Stimulated activated CD8-positive, alpha-beta memory T cell treated with anti-CD3 and anti-CD28 coated beads, Interleukin-2, amount 100 ng/mL, for 48 hours (primary cell): ENCODE results near the gene MAP4K4.

Experiments
- DNase-seq, 2 donors: peaks; one replicate each; pipeline ENCODE4 v3.0.0-alpha.2; 2020; ENCODE audit warnings: low read depth in 2 of 2

MAP4K4 gene

GRCh38 chr2:101868525-101868924, 171.0 kb downstream of the MAP4K4 start:
- no peak for DNase-seq

GRCh38 chr2:101869527-101869926, 172.0 kb downstream of the MAP4K4 start:
- no peak for DNase-seq

GRCh38 chr2:101870444-101870843, 172.9 kb downstream of the MAP4K4 start:
- DNase-seq = no peak

- no peak for DNase-seq
Observed at GRCh38 chr2:101871480-101871879, 174.0 kb downstream of the MAP4K4 start.

- DNase-seq = no peak
Observed at GRCh38 chr2:101872480-101872879, 175.0 kb downstream of the MAP4K4 start.

GRCh38 chr2:101873543-101873942, 176.0 kb downstream of the MAP4K4 start:
- no peak for DNase-seq

GRCh38 chr2:101874069-101874468, 176.6 kb downstream of the MAP4K4 start:
- DNase-seq = no peak

- DNase-seq = no peak
Observed at GRCh38 chr2:101879466-101879865, 182.0 kb downstream of the MAP4K4 start.

- no peak for DNase-seq
Observed at GRCh38 chr2:101881131-101881530, 183.6 kb downstream of the MAP4K4 start.

GRCh38 chr2:101882769-101883307, 185.3 kb downstream of the MAP4K4 start:
- DNase-seq = no peak

- peak in 1 of 2 donors; percentile 14 for DNase-seq
Observed at GRCh38 chr2:101883860-101884259, 186.4 kb downstream of the MAP4K4 start.

GRCh38 chr2:101884423-101884822, 186.9 kb downstream of the MAP4K4 start:
- DNase-seq = no peak

- DNase-seq = no peak
Observed at GRCh38 chr2:101887328-101887727, 189.8 kb downstream of the MAP4K4 start.

- DNase-seq = no peak
Observed at GRCh38 chr2:101889460-101890098, 192.1 kb downstream of the MAP4K4 start.

- DNase-seq = no peak
Observed at GRCh38 chr2:101892377-101892776, 194.9 kb downstream of the MAP4K4 start.

- DNase-seq = no peak
Observed at GRCh38 chr2:101893681-101894381, 196.3 kb downstream of the MAP4K4 start.

- no peak for DNase-seq
Observed at GRCh38 chr2:101895039-101895438, 197.5 kb downstream of the MAP4K4 start.

GRCh38 chr2:101895819-101896322, 198.4 kb downstream of the MAP4K4 start:
- DNase-seq = no peak

GRCh38 chr2:101897301-101897700, 199.8 kb downstream of the MAP4K4 start:
- no peak for DNase-seq

GRCh38 chr2:101899265-101899664, 201.8 kb downstream of the MAP4K4 start:
- no peak for DNase-seq

GRCh38 chr2:101899871-101900270, 202.4 kb downstream of the MAP4K4 start:
- no peak for DNase-seq

- DNase-seq = peak in 1 of 2 donors; percentile 30
Observed at GRCh38 chr2:101900375-101900774, 202.9 kb downstream of the MAP4K4 start.

GRCh38 chr2:101901241-101901640, 203.7 kb downstream of the MAP4K4 start:
- DNase-seq = no peak
